MM.1S (cell line): ENCODE data around the gene PGD.

ENCODE experiments used
- EZH2 ChIP-seq: fragments of 300-600 bp; sonication (generic); optimal IDR thresholded peaks from 2 replicates; pipeline ENCODE3; 2017; ENCODE audit warnings: low read depth, mild to moderate bottlenecking, antibody characterized with exemption, low read length, mixed read lengths
- EZH2phosphoT487 ChIP-seq: fragments of 300-600 bp; sonication (generic); IDR thresholded peaks from 2 replicates; pipeline ENCODE4 v1.6.1; 2018; ENCODE audit warnings: antibody characterized with exemption, low read length
- TF ChIP-seq, protein P1 (sequence below): fragments of 300-600 bp; sonication (generic); IDR thresholded peaks from 2 replicates; pipeline ENCODE4 v1.5.1; 2016; ENCODE audit warnings: antibody characterized with exemption, low read length, mixed read lengths

DNA sequence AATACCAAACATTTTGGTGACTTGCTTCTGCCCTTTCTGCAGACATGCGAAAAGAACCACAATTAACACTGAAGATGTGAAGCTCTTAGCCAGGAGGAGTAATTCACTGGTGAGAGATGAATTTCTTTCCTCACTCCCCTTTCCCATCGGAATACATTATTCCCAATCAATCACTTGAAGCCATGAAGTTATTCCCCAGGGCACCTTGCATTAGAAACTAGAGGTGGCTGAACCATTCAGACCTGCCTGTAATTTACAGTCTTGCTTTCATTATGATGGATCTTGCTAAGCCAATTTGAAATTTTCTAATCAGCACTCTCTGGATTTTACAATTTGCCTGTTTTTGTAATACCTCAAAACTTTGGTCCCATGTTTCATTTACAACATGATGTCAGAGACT, 41.4 kb downstream of the PGD start:
- TF ChIP-seq, protein P1, sequence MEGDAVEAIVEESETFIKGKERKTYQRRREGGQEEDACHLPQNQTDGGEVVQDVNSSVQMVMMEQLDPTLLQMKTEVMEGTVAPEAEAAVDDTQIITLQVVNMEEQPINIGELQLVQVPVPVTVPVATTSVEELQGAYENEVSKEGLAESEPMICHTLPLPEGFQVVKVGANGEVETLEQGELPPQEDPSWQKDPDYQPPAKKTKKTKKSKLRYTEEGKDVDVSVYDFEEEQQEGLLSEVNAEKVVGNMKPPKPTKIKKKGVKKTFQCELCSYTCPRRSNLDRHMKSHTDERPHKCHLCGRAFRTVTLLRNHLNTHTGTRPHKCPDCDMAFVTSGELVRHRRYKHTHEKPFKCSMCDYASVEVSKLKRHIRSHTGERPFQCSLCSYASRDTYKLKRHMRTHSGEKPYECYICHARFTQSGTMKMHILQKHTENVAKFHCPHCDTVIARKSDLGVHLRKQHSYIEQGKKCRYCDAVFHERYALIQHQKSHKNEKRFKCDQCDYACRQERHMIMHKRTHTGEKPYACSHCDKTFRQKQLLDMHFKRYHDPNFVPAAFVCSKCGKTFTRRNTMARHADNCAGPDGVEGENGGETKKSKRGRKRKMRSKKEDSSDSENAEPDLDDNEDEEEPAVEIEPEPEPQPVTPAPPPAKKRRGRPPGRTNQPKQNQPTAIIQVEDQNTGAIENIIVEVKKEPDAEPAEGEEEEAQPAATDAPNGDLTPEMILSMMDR, result no peak
- TF ChIP-seq EZH2phosphoT487 (no peak), EZH2 (no peak)
